ENCODE results near the gene PPME1. TPM values are rescaled to one million over a fixed set of nuclear protein-coding genes. Genes with fewer than 3 reads are reported as not detected.

The PPME1 gene
- total RNA-seq, 2 experiments from 2014 or later, result 28.6 to 28.8 TPM

GRCh38 chr11:74221816-74222215 is 50.7 kb downstream of the PPME1 start:
- Histone ChIP-seq H2AFZ (ENCODE audit: low read length) (no peak overlapping the region), H4K20me1 (ENCODE audit: insufficient read depth, low read length) (no peaks in the 10 kb centered on the region), H3K9me2 (ENCODE audit: insufficient read depth, low read length) (no peaks in the 10 kb centered on the region), H3K79me2 (ENCODE audit: insufficient read depth, low read depth, low read length) (no peaks in the 10 kb centered on the region), H3K4me3 (ENCODE audit: low read depth, low read length, poor library complexity, severe bottlenecking) (no peak overlapping the region), H3K4me2 (ENCODE audit: low read length) (no peak overlapping the region), H3K36me3 (ENCODE audit: insufficient read depth, low read length) (0 out of 2 replicates have a peak, but pooled peaks cover 7% of the 10 kb centered on the region), H3K4me1 (ENCODE audit: insufficient read depth, low read length, poor library complexity, severe bottlenecking) (no peaks in the 10 kb centered on the region), H3K27ac (ENCODE audit: low read depth, low read length, poor library complexity, severe bottlenecking) (no peak overlapping the region), H3K9me3 (ENCODE audit: low read length) (no peaks in the 10 kb centered on the region)
- no TSS peak for BruUV-seq (replicated peaks)
- ChIA-PET POLR2A (no interaction called here), CTCF (ENCODE audit: unreplicated experiment) (no interaction called here)
- TF ChIP-seq CTCF (conservative IDR thresholded peaks at IDR 0.05; ENCODE audit: low read length) (no peak), EZH2phosphoT487 (IDR thresholded peaks at IDR 0.05; ENCODE audit: borderline replicate concordance, low read depth, low read length) (no peak)
- intact Hi-C loops (cut with micrococcal nuclease; ENCODE audit: unreplicated experiment), result no loop called here
- DNase-seq (ENCODE audit: low spot score), result no peak

DNA sequence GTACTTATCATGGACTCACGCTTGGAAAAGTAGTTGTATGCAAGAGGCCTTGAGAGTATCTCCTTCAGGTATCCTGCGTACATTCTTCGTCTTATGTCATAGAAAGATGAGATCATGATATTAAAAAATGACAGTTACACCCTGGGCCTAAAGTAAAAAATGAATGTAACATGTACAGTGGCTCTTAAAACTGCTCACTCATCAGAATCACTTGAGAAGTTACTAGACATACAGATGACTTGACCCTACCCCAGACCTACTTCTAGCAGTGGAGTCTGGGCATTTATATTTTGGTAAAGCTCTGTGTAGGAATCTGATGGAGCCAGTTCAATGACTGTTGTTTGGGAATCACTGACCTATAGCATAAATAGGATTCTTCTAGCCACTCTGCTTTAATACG is 54.5 kb downstream of the PPME1 start:
- H3K9me3 ChIP-seq (ENCODE audit: low read length), result no peaks in the 10 kb centered on the region
- H4K20me1 ChIP-seq (ENCODE audit: insufficient read depth, low read length), result no peaks in the 10 kb centered on the region
- no TSS peak for BruUV-seq (replicated peaks)
- TF ChIP-seq CTCF (conservative IDR thresholded peaks at IDR 0.05; ENCODE audit: low read length), result no peak
- no peak for TF ChIP-seq EZH2phosphoT487 (IDR thresholded peaks at IDR 0.05; ENCODE audit: borderline replicate concordance, low read depth, low read length)
- H3K4me3 ChIP-seq (ENCODE audit: low read depth, low read length, poor library complexity, severe bottlenecking), result no peak overlapping the region
- H2AFZ ChIP-seq (ENCODE audit: low read length), result no peak overlapping the region
- H3K79me2 ChIP-seq (ENCODE audit: insufficient read depth, low read depth, low read length), result no peaks in the 10 kb centered on the region
- no peak for DNase-seq (ENCODE audit: low spot score)
- H3K27ac ChIP-seq (ENCODE audit: low read depth, low read length, poor library complexity, severe bottlenecking), result no peak overlapping the region
- CTCF ChIA-PET (ENCODE audit: unreplicated experiment), result interaction anchor here (0.6 kb wide), 1 partner anchor 708 kb away, joined by 5 read pairs; no protein-coding TSS in a partner anchor
- POLR2A ChIA-PET, result no interaction called here
- intact Hi-C loops (cut with micrococcal nuclease; ENCODE audit: unreplicated experiment), result no loop called here
- no peaks in the 10 kb centered on the region for H3K9me2 ChIP-seq (ENCODE audit: insufficient read depth, low read length)
- H3K4me1 ChIP-seq (ENCODE audit: insufficient read depth, low read length, poor library complexity, severe bottlenecking), result no peaks in the 10 kb centered on the region
- H3K36me3 ChIP-seq (ENCODE audit: insufficient read depth, low read length), result peaks cover 12% of the 10 kb centered on the region
- H3K4me2 ChIP-seq (ENCODE audit: low read length), result no peak overlapping the region

DNA sequence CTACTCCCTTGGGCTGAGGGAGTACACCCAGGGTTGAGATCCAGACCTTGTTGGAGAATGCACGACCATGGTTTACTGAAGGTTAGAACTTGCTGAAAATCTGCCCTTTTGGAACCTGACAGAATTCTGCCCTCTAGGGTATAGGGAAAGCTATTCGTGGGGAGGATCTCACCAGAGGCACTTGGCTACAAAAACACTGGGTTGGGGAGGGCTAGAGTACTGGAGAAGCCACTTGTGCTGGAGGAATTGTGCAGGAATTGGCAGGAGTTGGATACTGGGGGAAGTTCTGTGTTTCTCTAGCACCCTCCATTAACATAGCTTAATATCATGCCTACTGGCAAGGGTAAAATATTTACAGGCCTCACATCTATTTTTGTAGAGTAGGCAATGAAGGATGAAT is 55.8 kb downstream of the PPME1 start:
- Histone ChIP-seq H3K4me1 (ENCODE audit: insufficient read depth, low read length, poor library complexity, severe bottlenecking) (no peaks in the 10 kb centered on the region), H2AFZ (ENCODE audit: low read length) (no peak overlapping the region), H3K4me2 (ENCODE audit: low read length) (no peak overlapping the region), H3K9me2 (ENCODE audit: insufficient read depth, low read length) (no peaks in the 10 kb centered on the region), H3K4me3 (ENCODE audit: low read depth, low read length, poor library complexity, severe bottlenecking) (no peak overlapping the region), H3K79me2 (ENCODE audit: insufficient read depth, low read depth, low read length) (no peaks in the 10 kb centered on the region), H4K20me1 (ENCODE audit: insufficient read depth, low read length) (no peaks in the 10 kb centered on the region), H3K9me3 (ENCODE audit: low read length) (no peaks in the 10 kb centered on the region), H3K27ac (ENCODE audit: low read depth, low read length, poor library complexity, severe bottlenecking) (no peak overlapping the region), H3K36me3 (ENCODE audit: insufficient read depth, low read length) (peaks cover 26% of the 10 kb centered on the region)
- TF ChIP-seq EZH2phosphoT487 (IDR thresholded peaks at IDR 0.05; ENCODE audit: borderline replicate concordance, low read depth, low read length) (no peak), CTCF (conservative IDR thresholded peaks at IDR 0.05; ENCODE audit: low read length) (no peak)
- CTCF ChIA-PET (ENCODE audit: unreplicated experiment), result no interaction called here
- BruUV-seq (replicated peaks), result no TSS peak
- no peak for DNase-seq (ENCODE audit: low spot score)
- POLR2A ChIA-PET, result interaction anchor here (0.7 kb wide), 1 partner anchor 42 kb away, joined by 3 read pairs; no protein-coding TSS in a partner anchor
- intact Hi-C loops (cut with micrococcal nuclease; ENCODE audit: unreplicated experiment), result no loop called here
